Subcutaneous adipose tissue (tissue), 4 donors: Measurements from ENCODE around the gene HELZ. TPM values are rescaled to one million over a fixed set of nuclear protein-coding genes. Genes with fewer than 3 reads are reported as not detected.

Experiments
- total RNA-seq, 4 donors: library from RNA; depleted of rRNA; stranded (reverse); fragments of >200 nt; gene quantifications; one replicate each; pipeline ENCODE4 v1.1.0, GENCODE V29; 2016
- TF ChIP-seq, protein P1 (sequence below): fragments of 450-650 bp; IDR thresholded peaks from one replicate; pipeline ENCODE4 v1.5.1; 2016; ENCODE audit warnings: low read depth, mild to moderate bottlenecking, control low read depth, antibody characterized with exemption, moderate library complexity

HELZ gene
- total RNA-seq, 4 donors from 2014 or later = 74.5 to 83.0 (median 76.8) TPM

DNA sequence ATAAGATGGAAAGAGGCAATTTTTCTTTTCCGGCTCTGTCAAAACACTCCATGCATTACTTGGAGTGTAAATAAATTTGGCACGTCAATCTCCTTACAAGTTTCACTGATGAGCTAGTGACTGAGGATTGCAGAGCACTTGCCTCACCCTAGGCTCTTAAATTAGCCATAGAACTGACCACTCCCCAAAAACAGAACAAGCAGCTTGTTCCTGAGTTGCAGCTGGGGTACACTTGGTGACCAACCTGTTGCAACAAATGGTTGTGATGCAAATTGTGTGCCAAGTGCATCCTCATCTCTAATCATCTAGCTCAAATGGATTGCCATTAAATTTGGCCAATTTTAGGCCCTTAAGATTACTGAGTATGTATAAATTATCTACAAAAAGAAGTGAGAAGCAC lies 133.7 kb downstream of the HELZ start:
- TF ChIP-seq, protein P1, sequence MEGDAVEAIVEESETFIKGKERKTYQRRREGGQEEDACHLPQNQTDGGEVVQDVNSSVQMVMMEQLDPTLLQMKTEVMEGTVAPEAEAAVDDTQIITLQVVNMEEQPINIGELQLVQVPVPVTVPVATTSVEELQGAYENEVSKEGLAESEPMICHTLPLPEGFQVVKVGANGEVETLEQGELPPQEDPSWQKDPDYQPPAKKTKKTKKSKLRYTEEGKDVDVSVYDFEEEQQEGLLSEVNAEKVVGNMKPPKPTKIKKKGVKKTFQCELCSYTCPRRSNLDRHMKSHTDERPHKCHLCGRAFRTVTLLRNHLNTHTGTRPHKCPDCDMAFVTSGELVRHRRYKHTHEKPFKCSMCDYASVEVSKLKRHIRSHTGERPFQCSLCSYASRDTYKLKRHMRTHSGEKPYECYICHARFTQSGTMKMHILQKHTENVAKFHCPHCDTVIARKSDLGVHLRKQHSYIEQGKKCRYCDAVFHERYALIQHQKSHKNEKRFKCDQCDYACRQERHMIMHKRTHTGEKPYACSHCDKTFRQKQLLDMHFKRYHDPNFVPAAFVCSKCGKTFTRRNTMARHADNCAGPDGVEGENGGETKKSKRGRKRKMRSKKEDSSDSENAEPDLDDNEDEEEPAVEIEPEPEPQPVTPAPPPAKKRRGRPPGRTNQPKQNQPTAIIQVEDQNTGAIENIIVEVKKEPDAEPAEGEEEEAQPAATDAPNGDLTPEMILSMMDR = no peak

- TF ChIP-seq, protein P1 = no peak
These were observed 134.4 kb downstream of the HELZ start for GRCh38 chr17:67110619-67111018.

DNA sequence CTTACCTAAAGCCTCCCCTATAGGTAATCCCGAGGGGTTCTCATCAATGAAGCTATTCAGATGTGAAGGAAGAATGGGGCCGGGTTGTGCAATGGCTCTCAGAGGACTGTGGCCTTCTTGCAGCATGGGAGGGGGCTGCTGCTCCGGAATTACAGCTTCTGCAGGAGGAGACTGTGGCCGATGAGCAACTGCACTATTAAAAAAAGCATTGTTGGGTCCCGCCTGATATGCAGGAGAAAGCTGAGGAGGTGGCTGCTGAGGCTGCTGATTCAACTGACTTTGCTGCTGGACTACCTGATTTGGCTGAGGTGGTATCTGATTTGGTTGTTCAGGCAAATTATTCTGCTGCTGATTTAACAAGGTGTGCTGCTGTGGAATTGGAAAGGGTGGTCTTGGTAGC lies 135.9 kb downstream of the HELZ start:
- TF ChIP-seq, protein P1 = no peak

- TF ChIP-seq, protein P1 = no peak
These were observed 136.9 kb downstream of the HELZ start for GRCh38 chr17:67107811-67108775.

GRCh38 chr17:67107171-67107570 lies 137.8 kb downstream of the HELZ start:
- TF ChIP-seq, protein P1 = no peak

DNA sequence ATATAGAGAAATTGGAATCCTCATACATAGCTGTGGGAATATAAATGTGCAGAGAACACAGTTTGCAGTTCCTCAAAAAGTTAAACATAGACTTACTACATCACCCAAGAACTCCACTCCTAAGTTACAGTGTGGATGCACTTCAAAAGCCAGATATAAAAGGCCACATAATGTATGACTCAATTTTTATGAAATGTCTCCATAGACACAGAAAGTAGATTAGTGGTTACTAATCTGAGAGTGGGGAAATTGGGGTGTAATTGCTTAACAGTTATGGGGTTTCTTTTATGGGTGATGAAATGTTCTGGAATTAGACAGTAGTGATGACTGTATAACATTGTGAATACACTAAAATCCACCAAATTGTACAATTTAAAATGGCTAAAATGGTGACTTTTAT lies 139.8 kb downstream of the HELZ start:
- TF ChIP-seq, protein P1 = no peak

DNA sequence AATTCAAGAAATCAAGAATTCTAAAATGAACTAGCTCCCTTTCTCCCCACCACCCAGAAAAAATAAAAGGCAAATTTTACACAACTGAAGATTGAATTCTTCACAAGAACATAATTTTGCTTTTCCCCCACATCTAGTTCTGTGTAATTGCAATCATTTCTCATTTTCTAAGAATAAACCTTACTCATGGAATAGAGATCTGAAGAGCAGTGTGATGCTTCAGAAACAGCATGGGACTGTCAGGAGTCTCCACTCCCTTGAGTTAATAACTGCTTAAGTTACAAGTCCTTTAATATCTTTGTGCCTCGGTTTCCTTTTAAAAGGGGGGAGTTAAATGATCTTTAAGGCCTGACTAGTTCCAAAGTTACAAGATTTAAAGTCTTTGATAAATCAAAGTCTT lies 147.0 kb downstream of the HELZ start:
- TF ChIP-seq, protein P1 = no peak
